Vagina (tissue), 2 donors: ENCODE data around the gene JDP2. TPM values are rescaled to one million over a fixed set of nuclear protein-coding genes. Genes with fewer than 3 reads are reported as not detected.

ENCODE experiments used
- DNase-seq, 2 donors: peaks; one replicate each; pipeline ENCODE4 v3.0.0-alpha.2; 2017; ENCODE audit errors: extremely low spot score in 2 of 2
- H3K27ac ChIP-seq: fragments of 200-600 bp; sonication (generic); one replicate; pipeline ENCODE4 v1.5.1; 2019
- H3K27me3 ChIP-seq: fragments of 200-600 bp; sonication (generic); one replicate; pipeline ENCODE4 v1.5.1; 2019
- H3K36me3 ChIP-seq, 2 donors: fragments of 200-600 bp; sonication (generic); one replicate each; pipeline ENCODE4 v1.5.1; 2017 to 2019
- H3K4me1 ChIP-seq: fragments of 200-600 bp; sonication (generic); one replicate; pipeline ENCODE4 v1.5.1; 2019
- H3K4me3 ChIP-seq, 2 donors: fragments of 200-600 bp; sonication (generic); 1 replicate in 1 of 2; 2 replicates in 1 of 2; pipeline ENCODE4 v1.5.1; 2016 to 2019
- H3K9me3 ChIP-seq: fragments of 200-600 bp; sonication (generic); one replicate; pipeline ENCODE4 v1.5.1; 2019
- POLR2A ChIP-seq, 2 donors: fragments of 450-650 bp; IDR thresholded peaks; one replicate each; pipeline ENCODE4 v1.6.1; 2017; ENCODE audit warnings: antibody characterized with exemption in 2 of 2, mild to moderate bottlenecking in 2 of 2, moderate library complexity in 2 of 2
- POLR2AphosphoS5 ChIP-seq, 2 donors: sonication (generic); formaldehyde crosslinking; IDR thresholded peaks; one replicate each; pipeline ENCODE4 v1.9.0; 2017; ENCODE audit warnings: antibody characterized with exemption in 2 of 2, mild to moderate bottlenecking in 2 of 2, low read depth in 1 of 2; ENCODE audit not compliant: insufficient read depth in 1 of 2
- intact Hi-C: fragments of 100-400 bp; cut with DNase I; formaldehyde crosslinking; loops from one replicate; pipeline ENCODE4 v1.15.1; 2023
- total RNA-seq: library from RNA; depleted of rRNA; stranded (reverse); fragments of >200 nt; gene quantifications from one replicate; pipeline ENCODE4 v1.2.3, GENCODE V29; 2016
- TF ChIP-seq, protein P1 (sequence below), 3 experiments: fragments of 450-650 bp in 2 of 3; fragments of 200-600 bp in 1 of 3; sonication (generic) in 1 of 3; IDR thresholded peaks; one replicate each; pipeline ENCODE4 v1.5.1; 2017 to 2019; ENCODE audit warnings: antibody characterized with exemption in 3 of 3, mild to moderate bottlenecking in 2 of 3, moderate library complexity in 2 of 3

JDP2 gene
- total RNA-seq, 1 donor from 2014 or later: 66.5 TPM

DNA sequence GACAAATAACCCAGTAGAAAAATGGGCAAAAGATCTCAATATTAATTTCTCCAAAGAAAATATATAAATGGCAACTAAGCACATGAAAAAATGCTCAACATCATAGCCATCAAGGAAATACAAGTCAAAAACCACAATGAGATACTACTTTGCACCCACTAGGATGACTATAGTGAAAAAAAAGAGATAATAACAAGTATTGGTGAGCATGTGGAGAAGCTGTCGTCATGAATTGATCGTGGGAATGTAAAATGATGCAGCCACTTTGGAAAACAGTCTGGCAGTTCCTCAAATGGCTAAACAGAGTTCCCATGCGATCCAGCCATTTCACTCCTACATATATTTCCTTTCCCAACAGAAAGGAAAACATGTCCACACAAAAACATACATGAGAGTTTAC, 18.1 kb downstream of the JDP2 start:
- H3K27me3 ChIP-seq: no peaks in the 10 kb centered on the region
- H3K36me3 ChIP-seq: no peaks in the 10 kb centered on the region
- TF ChIP-seq, protein P1, sequence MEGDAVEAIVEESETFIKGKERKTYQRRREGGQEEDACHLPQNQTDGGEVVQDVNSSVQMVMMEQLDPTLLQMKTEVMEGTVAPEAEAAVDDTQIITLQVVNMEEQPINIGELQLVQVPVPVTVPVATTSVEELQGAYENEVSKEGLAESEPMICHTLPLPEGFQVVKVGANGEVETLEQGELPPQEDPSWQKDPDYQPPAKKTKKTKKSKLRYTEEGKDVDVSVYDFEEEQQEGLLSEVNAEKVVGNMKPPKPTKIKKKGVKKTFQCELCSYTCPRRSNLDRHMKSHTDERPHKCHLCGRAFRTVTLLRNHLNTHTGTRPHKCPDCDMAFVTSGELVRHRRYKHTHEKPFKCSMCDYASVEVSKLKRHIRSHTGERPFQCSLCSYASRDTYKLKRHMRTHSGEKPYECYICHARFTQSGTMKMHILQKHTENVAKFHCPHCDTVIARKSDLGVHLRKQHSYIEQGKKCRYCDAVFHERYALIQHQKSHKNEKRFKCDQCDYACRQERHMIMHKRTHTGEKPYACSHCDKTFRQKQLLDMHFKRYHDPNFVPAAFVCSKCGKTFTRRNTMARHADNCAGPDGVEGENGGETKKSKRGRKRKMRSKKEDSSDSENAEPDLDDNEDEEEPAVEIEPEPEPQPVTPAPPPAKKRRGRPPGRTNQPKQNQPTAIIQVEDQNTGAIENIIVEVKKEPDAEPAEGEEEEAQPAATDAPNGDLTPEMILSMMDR (IDR thresholded peaks at IDR 0.05): no peak
- TF ChIP-seq POLR2A (IDR thresholded peaks at IDR 0.05) (no peak), POLR2AphosphoS5 (IDR thresholded peaks at IDR 0.05; ENCODE audit: insufficient read depth in 1 of 2, low read depth in 1 of 2) (no peak)
- H3K27ac ChIP-seq: no peak overlapping the region
- intact Hi-C loops: no loop called here
- no peaks in the 10 kb centered on the region for H3K9me3 ChIP-seq
- DNase-seq: no peak
- H3K4me1 ChIP-seq: peaks cover 67% of the 10 kb centered on the region
- H3K4me3 ChIP-seq: no peak overlapping the region

DNA sequence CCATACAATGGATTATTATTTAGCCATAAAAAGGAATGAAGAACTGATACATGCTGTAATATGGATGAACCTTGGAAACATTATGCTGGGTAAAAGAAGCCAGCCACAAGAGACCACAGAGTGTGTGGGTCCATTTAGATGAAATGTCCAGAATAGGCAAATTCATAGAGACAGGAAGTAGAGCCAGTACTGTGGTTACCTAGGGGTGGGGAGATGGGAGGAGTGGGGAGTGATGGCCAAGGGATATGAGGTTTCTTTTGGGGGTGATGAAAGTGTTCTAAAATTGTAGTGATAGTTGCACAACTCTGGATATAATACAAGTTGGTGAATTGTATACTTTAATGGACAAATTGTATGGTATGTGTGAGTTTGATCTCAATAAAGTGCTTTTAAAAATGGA, 18.6 kb downstream of the JDP2 start:
- Histone ChIP-seq H3K36me3 (no peaks in the 10 kb centered on the region), H3K9me3 (no peaks in the 10 kb centered on the region), H3K4me3 (no peak overlapping the region), H3K27me3 (no peaks in the 10 kb centered on the region), H3K27ac (no peak overlapping the region), H3K4me1 (peaks cover 67% of the 10 kb centered on the region)
- intact Hi-C loops: no loop called here
- TF ChIP-seq POLR2AphosphoS5 (IDR thresholded peaks at IDR 0.05; ENCODE audit: insufficient read depth in 1 of 2, low read depth in 1 of 2): no peak
- no peak for DNase-seq

DNA sequence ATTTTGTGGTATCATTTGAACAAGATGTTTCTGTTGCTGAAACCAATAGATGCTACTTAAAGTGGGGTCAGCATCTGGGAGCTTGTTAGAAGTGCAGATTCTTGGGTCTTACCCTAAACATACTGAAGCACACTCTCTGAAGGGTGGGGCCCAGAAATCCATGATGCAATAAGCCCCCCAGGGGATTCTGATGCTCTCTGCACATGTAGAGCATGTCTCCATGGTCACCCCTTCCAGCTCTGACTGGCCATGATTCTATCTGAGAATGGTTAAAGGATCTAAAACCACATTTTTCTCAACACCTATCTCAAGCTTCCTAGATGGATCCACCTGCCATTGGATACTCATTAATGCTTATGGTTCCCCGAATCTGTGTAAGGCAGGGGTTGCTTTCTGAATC, 20.4 kb downstream of the JDP2 start:
- TF ChIP-seq, protein P1 (IDR thresholded peaks at IDR 0.05): no peak
- no peak for TF ChIP-seq POLR2A (IDR thresholded peaks at IDR 0.05)
- no peak for TF ChIP-seq POLR2AphosphoS5 (IDR thresholded peaks at IDR 0.05; ENCODE audit: insufficient read depth in 1 of 2, low read depth in 1 of 2)
- Histone ChIP-seq H3K4me3 (no peak overlapping the region), H3K9me3 (no peaks in the 10 kb centered on the region), H3K27ac (no peak overlapping the region), H3K27me3 (no peaks in the 10 kb centered on the region), H3K4me1 (peaks cover 65% of the 10 kb centered on the region), H3K36me3 (no peaks in the 10 kb centered on the region)
- no peak for DNase-seq
- intact Hi-C loops: no loop called here

DNA sequence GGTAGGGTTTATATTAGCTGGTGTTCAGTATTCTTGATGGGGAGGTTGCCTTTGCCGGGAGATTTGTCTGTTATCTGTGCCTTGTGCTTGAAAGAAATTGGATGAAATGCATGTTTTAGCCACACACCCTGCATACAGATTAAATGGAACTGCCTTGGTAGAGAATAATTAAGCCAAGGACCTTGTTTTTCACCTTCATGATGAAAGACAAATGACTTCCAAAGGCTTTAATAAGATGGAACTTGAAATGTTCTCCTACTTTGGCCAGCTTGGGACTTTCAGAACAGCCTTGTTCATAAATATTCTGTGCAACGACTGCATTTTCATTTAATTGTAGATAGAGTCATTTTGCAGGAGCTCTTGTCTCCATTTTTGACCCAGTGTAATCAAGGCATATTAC, 21.2 kb downstream of the JDP2 start:
- H3K4me1 ChIP-seq: peaks cover 67% of the 10 kb centered on the region
- TF ChIP-seq POLR2AphosphoS5 (IDR thresholded peaks at IDR 0.05; ENCODE audit: insufficient read depth in 1 of 2, low read depth in 1 of 2) (no peak), POLR2A (IDR thresholded peaks at IDR 0.05) (no peak)
- TF ChIP-seq, protein P1 (IDR thresholded peaks at IDR 0.05): no peak

DNA sequence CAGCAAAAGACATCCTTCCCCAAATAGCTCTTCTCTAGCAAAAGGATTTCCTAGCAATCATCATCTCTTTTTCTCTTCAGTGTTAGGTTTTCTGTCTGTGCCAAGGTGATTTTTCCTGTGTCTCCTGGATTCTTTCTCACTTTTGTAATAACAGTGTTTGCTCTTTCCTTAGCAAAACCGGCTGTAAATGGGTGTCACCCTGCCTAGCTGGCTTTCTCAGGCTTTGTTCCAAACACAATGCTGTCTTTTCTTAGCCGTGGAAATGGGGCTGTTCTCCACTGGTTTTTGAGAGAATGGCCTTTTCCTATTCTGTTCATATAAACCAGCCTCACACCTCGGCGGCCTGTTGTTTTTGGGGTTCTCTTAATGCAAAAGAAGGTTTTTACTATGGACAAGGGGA, 21.9 kb downstream of the JDP2 start:
- Histone ChIP-seq H3K36me3 (no peaks in the 10 kb centered on the region), H3K27me3 (no peaks in the 10 kb centered on the region), H3K4me1 (peaks cover 70% of the 10 kb centered on the region), H3K4me3 (no peak overlapping the region), H3K27ac (peak overlapping the region; percentile 41), H3K9me3 (no peaks in the 10 kb centered on the region)
- DNase-seq: no peak
- TF ChIP-seq POLR2A (IDR thresholded peaks at IDR 0.05): no peak
- TF ChIP-seq, protein P1 (IDR thresholded peaks at IDR 0.05): no peak
- TF ChIP-seq POLR2AphosphoS5 (IDR thresholded peaks at IDR 0.05; ENCODE audit: insufficient read depth in 1 of 2, low read depth in 1 of 2): no peak
- intact Hi-C loops: no loop called here

More for the DNA sequence above, 21.2 kb downstream of the JDP2 start:
- H3K27me3 ChIP-seq: no peaks in the 10 kb centered on the region
- intact Hi-C loops: no loop called here
- peak overlapping the region; percentile 41 for H3K27ac ChIP-seq
- no peak overlapping the region for H3K4me3 ChIP-seq
- no peaks in the 10 kb centered on the region for H3K9me3 ChIP-seq
- H3K36me3 ChIP-seq: no peaks in the 10 kb centered on the region
- DNase-seq: no peak
